Femur (tissue), 1 donor: ENCODE measurements around the gene PPM1H.
A peak's percentile ranks its signal among the peaks of the same experiment; 100 is the strongest.
"Not testable (repeated sequence)": the region's sequence is repeated elsewhere in the genome, so short reads cannot be mapped to it uniquely, and the experiment has no call there.

Experiments
- DNase-seq: peaks from one replicate; pipeline ENCODE4 v3.0.0-alpha.2; 2017

PPM1H gene

GRCh38 chr12:62942316-62942715 is 7.4 kb upstream of the PPM1H start:
- DNase-seq = not testable (repeated sequence)

DNA sequence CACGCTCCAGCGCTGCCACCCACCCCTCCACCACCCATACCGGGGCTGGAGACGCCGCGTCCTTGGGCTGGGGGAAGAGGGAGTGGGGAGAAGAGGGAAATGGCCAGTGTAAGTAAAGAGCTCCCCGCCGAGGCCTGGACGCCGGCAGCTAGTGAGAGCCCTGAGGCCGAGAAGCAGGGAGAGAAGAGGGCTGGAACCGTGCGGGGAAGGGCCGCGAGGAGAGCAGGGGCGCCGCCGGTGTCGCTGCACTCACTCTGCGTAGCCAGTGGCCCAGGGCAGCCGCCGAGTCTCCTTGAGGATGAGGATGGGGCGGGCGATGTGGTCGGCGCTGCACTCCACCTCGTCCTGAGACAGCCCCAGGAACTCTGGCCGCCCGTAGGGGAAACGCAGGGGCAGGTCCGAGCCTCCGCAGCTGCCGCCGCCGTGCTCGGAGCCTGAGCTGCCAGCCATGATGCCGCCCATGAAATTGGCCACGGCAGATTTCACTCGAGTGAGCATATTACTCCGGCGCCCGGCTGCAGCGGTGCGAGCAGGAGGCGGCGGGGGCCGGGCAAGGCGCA is 631 bp downstream of the PPM1H start:
- peak; percentile 36 for DNase-seq

DNA sequence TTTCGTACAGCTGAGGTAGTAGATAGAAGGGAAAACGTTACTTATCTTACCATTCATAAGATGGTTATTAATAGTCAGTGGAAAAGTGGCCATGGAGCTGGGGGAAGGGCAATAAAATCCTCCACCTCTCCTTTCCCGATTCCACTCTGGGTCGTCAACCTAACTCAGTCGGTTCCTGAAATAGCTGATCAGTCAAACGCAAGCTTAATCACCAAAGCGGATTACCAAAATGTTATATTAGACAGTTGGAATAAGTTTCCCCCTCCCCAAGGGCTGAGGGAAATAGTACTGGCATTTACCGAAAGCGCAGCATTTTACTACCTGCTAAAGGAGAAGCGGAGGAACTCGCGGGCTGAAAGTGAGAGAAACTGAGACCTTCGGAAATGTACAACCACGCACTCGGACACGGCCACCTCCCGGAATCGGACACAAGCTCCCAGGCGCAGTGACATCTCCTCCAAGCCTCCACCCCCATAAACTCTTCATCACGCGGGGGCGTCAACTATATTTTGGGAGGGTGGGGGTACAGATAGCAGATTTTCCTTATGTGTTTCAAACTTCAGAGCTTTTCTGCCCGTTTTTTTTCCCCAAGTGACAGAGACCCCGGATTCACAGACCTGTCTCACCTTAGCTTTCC is 1.2 kb downstream of the PPM1H start:
- no peak for DNase-seq

DNA sequence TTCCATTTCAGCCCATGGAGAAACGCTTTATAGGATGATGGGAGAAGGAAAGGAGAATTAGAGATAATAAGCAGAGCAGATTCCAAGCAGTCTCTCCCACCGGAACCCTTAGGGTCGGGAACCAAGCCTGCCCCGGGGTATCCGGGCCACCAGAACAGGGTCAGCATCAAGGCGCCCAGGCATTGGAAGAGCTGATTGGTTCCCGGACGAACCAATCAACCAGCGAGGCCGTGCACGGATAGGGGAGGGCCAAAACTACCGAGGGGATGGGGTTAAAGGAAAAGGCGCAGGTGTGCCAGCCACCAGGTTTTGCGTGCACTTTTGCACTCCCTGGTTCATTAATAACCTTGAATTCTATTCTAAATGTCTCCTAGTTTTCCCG is 1.7 kb downstream of the PPM1H start:
- no peak for DNase-seq

DNA sequence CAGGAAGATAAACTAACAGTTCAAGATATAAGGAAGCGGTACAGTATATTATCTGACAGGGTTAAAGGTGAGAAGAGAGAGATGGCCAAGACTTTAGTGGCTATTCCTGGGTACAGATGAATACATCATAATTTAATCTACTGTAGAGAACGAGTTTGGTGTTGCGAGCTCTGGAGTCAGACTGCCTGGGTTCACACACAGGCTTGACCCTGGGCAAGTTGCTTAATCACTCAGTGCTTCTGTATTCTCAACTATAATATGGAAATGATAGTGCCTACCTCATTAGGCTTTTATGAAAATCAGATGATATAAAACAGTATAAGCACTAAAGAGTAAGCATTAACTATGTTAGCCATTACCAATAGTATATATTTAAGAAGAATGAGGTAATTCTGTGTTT is 3.5 kb downstream of the PPM1H start:
- DNase-seq = no peak

- no peak for DNase-seq
Observed at GRCh38 chr12:62930546-62931425, 4.2 kb downstream of the PPM1H start.

DNA sequence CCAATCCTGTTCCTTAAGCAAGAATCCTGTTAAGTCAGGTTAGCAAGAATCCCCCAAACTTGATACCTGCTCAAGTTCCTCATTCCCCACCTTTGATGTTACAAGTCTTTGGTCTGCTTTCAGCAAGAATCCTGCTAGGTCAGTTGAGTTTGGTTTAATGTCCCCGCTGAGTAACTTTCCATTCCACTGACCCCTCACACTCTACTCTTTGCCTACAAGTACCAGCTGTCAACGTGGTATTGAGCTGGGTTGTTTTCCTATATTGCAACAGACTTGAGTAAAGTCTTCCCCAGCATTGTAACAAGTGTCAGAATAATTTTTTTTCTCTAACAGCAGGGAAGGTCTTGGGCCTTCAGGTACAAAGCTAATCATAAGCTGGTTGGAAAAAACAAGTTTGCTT is 6.3 kb downstream of the PPM1H start:
- no peak for DNase-seq

DNA sequence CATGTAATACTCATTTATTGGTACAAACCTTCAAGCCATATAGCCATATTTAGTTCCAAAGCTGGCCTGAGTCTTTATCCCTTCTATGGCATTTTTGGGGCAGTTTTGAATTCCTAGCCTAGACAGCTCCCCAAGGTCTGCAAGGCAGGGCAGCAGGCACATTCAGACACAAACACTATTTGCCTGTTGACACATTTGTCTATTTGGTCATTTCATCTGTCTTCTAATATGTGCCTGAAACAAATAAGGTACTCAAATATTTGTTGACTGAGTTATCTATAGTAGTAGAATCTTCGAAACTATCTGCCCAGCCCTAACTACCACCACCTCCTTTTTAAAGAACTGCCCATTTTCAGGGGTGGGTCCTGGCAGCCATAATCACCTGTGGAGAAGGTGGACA is 9.3 kb downstream of the PPM1H start:
- no peak for DNase-seq

DNA sequence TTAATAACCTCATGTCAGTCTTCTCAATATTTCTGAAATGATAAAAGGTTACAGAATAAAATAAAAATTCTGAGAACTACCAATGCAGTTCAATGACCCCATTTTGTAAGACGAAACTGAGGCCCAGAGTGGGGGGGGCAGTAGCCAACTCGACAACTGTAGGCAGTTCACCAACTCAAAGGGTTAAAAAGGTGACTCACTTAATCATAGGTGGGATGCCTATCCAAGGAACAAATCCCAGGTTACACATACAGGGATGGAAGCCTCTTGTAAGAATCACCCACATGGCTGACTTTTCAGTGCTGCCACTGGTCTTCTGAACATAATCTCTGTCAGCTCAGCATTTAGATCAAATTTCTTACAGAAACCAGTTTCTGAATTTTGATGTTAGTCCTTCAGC is 10.9 kb downstream of the PPM1H start:
- DNase-seq = no peak

DNA sequence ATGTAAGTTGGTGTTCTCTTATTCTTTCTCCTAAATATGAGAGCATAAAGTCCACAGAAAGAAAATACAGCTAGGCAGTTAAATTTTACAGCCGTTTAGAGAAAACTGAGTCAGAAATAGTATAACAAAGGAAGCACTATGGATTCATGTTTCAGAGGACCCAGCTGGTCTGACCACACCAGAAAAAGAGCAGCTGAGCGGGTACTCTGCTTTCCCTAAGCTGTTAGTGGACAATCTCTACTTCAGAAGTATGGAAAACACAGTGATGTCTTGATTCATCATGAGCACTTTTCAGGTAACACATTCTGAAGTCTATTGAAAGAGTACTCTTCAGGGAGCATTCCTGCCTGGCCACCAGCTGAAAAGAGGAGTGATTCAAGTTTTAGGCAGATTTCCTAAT is 12.4 kb downstream of the PPM1H start:
- DNase-seq = peak; percentile 25

GRCh38 chr12:62919838-62920237 is 15.1 kb downstream of the PPM1H start:
- DNase-seq = peak; percentile 20

- no peak for DNase-seq
Observed at GRCh38 chr12:62917926-62918325, 17.0 kb downstream of the PPM1H start.

DNA sequence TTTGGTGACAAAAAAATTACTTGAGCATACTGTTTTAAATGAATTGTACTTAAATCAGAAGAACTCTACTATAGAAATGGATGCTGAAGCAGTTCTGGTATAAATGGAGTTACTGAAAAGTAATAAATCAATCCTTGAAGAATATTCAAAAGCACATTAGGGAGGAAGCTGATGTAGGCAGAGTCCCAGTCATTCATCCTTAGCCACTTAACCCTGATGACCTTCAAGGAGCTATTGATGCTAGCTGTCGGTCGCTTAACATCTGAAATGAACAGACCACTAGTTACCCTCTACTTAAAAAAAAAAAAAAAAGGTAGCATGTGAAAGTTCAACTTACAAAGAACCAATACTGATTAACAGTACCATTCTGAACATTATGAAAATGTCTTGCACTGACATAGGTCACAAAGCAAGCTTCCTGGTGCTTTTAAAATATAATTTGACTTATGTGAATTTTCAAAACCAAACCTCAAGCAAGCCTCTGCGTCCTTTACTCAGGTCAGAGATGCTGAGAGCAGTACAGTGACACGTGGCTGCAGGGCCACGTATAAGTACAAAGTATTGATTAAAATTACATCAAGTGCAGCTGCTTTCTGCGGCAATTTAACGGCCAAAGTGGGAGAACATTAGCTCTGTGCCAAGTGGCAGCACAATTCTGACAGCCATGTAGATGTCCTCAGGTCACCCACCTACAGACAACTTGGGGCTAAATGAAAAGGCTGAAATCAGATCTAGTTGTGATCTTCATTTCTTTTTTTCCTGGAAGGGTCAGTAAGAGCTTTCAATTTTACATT is 18.1 kb downstream of the PPM1H start:
- no peak for DNase-seq

DNA sequence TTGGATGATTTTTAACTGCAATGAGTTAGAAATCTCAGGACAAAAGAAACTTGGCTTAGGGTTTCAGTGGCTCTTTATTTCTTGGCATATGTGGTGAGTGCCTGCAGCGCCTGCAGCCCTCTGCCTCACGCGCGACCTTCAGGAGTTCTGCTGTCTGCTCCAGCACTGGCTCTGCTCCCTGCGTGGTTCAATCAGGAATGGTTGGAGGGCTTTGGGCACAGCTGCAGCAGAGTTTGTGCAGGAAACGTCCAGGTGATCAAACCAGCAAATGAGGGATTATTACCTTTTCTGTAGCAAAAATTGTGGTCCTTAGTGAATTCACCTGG is 19.8 kb downstream of the PPM1H start:
- no peak for DNase-seq

DNA sequence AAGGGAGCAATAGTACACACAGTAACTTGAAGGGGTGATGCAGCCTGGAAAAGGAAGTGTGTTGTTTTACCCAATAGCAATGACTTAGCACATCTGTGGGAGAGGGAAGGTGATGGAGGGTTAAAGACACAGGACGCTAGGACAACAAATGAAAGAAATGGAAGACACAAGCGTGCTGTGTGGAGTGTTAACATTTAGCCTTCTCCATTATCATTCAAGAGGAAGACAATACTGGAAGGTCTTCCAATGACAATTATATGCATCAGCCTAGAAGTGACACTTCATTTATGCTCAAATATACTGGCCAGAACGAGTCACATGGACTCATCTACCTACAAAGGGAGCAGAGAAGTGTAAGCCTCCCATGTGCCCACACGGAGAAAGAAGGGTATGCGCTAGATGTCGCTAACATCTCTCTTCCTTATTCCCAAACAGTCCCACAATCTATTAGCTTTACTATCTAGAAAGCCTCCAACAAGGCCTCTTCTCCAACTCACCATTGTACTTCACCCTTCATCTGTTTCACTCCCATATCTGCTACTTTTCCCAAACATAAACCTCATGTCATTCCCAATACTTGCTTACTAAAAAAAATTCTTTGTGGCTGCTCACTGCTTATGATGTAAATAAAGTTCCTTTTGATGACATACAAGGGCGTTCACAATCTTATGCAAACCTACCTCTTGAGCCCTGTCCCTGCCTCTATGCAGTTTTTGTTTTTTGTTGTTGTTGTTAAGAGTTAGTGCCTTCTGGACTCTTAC is 20.3 kb downstream of the PPM1H start:
- no peak for DNase-seq

- DNase-seq = no peak
Observed at GRCh38 chr12:62913380-62913779, 21.6 kb downstream of the PPM1H start.

DNA sequence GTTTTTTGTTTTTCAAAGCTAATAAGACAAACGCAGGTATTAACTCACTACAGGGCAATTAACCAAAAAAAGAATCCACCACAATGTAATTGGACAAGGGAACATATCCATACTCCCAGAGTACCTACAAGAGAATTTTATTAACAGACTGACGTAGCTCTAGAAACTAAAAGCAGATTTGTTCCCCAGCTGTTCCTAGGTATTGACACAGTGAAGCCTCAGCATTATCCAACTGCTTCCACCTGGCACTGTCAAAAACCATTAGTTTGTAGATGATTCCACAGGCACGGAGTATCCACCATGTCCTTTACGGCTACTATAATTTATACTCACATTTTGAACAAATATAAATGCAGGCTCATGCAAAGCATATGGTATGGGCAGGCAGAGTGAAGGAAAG is 22.3 kb downstream of the PPM1H start:
- no peak for DNase-seq

GRCh38 chr12:62911286-62911685 is 23.7 kb downstream of the PPM1H start:
- DNase-seq = no peak

DNA sequence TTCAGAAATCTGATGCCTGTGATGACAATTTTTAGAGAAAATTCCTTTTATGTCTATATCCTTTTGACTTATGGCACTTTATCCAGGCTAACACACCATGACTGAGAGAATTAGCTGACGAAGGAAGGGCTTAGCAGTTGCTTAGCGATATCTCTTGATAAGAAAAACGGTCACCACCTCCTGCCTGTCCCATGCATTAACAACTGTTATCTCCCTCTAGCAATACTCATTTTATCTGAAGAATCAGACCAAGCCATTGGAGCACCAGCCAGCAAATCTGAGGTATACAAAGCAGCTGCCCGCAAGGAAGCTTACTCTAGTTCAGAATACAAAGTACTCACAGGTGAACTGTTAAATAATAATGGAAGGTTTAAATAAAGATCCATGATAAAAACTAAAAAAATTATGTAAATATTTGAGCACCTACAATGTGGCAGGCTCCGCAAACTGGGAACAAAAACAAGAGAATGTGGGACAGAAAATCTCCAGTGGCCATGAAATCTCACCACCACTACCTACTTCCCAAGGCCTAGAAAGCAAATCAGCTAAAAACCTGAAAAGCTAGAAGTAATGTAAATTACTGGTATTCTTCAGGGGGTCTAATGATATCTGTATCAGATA is 24.3 kb downstream of the PPM1H start:
- DNase-seq = no peak

GRCh38 chr12:62909340-62909739 is 25.6 kb downstream of the PPM1H start:
- no peak for DNase-seq

- no peak for DNase-seq
Observed at GRCh38 chr12:62908674-62909073, 26.3 kb downstream of the PPM1H start.

DNA sequence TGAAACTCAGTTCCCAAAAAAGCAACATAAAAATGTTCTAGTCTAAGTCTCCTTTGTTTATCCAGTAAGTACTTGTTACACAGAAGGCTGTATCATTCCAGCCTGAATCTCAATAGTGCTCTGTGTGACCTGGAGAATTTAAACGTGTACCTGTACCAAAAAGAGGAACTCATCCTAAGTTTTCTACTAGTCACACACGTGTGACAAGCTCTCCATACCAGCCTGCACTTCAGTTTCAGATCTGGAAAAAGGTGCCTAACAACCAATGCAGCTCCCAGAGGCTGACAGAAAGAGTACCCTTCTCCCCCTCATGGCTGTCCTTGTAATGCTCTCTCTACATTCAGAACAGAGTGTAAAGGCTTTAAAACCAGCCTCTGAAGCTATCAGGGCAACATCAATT is 27.4 kb downstream of the PPM1H start:
- DNase-seq = no peak
